Measurements from ENCODE around the gene RNF112. TPM values are rescaled to one million over a fixed set of nuclear protein-coding genes. Genes with fewer than 3 reads are reported as not detected.

The RNF112 gene
- total RNA-seq, 4 donors from 2014 or later, result 0.83 to 3.5 (median 2.2) TPM

- peak overlapping the region; percentile 75 to 79 (median 76) for H3K27ac ChIP-seq
- H3K36me3 ChIP-seq, result peaks cover 22 to 33% of the 10 kb centered on the region in 2 donors
- H3K27me3 ChIP-seq, result no peaks in the 10 kb centered on the region
- peaks cover 12 to 41% of the 10 kb centered on the region in 2 donors for H3K4me1 ChIP-seq
- intact Hi-C loops (cut with DNase I), result no loop called here
- WGBS, 2 donors, result 84 to 86% methylated on average over 9 of the region's 9 CpGs
- H3K4me3 ChIP-seq (replicated peaks in 1 of 3), result no peak overlapping the region
- H3K9me3 ChIP-seq, result no peaks in the 10 kb centered on the region
- no peak for DNase-seq
- TF ChIP-seq POLR2A (IDR thresholded peaks at IDR 0.05) (no peak), CTCF (IDR thresholded peaks at IDR 0.05) (no peak)
These were observed 25.5 kb upstream of the RNF112 start for GRCh38 chr17:19385521-19385983.

GRCh38 chr17:19386051-19386929, 24.7 kb upstream of the RNF112 start:
- Histone ChIP-seq H3K4me1 (peaks cover 12 to 41% of the 10 kb centered on the region in 2 donors), H3K27me3 (no peaks in the 10 kb centered on the region), H3K27ac (peak overlapping the region; percentile 36 to 76 (median 75)), H3K36me3 (peaks cover 15 to 25% of the 10 kb centered on the region in 2 donors), H3K4me3 (replicated peaks in 1 of 3) (no peak overlapping the region), H3K9me3 (no peaks in the 10 kb centered on the region)
- 65 to 72% methylated on average over 16 to 19 of the region's 20 CpGs for WGBS, 2 donors
- intact Hi-C loops (cut with DNase I), result no loop called here
- no peak for TF ChIP-seq POLR2A (IDR thresholded peaks at IDR 0.05)
- no peak for TF ChIP-seq CTCF (IDR thresholded peaks at IDR 0.05)
- no peak for DNase-seq

GRCh38 chr17:19386974-19387920, 23.8 kb upstream of the RNF112 start, which contains the start of gene MFAP4:
Gene MFAP4 (minus strand): TSS chr17:19387190. CDS start chr17:19387155, 35 bp downstream.
- TF ChIP-seq POLR2A (IDR thresholded peaks at IDR 0.05) (no peak), CTCF (IDR thresholded peaks at IDR 0.05) (no peak)
- H3K27me3 ChIP-seq, result no peaks in the 10 kb centered on the region
- H3K4me1 ChIP-seq, result peaks cover 12 to 41% of the 10 kb centered on the region in 2 donors
- peaks cover 5 to 16% of the 10 kb centered on the region in 2 donors for H3K36me3 ChIP-seq
- no peak within 1 kb of the TSS for H3K4me3 ChIP-seq (replicated peaks in 1 of 3)
- peak within 1 kb of the TSS; percentile 75 to 88 (median 76) for H3K27ac ChIP-seq
- peak; percentile 64 to 68 for DNase-seq
- no peaks in the 10 kb centered on the region for H3K9me3 ChIP-seq
- intact Hi-C loops (cut with DNase I), result no loop called here
- 23 to 34% methylated on average over 14 to 21 of the region's 22 CpGs for WGBS, 2 donors

- 92 to 100% methylated on average over 1 to 2 of the region's 2 CpGs for WGBS, 2 donors
- H3K4me3 ChIP-seq (replicated peaks in 1 of 3), result no peak overlapping the region
- intact Hi-C loops (cut with DNase I), result no loop called here
- DNase-seq, result peak; percentile 34 to 46
- H3K27ac ChIP-seq, result peak overlapping the region; percentile 75 to 88 (median 76)
- no peak for TF ChIP-seq CTCF (IDR thresholded peaks at IDR 0.05)
- no peak for TF ChIP-seq POLR2A (IDR thresholded peaks at IDR 0.05)
- no peaks in the 10 kb centered on the region for H3K27me3 ChIP-seq
- H3K9me3 ChIP-seq, result no peaks in the 10 kb centered on the region
- peaks cover 12 to 41% of the 10 kb centered on the region in 2 donors for H3K4me1 ChIP-seq
- H3K36me3 ChIP-seq, result peaks cover 0 to 8% of the 10 kb centered on the region in 2 donors
These were observed 23.0 kb upstream of the RNF112 start for GRCh38 chr17:19387921-19388521.
